ENCODE results near the gene DOC2B.

Gene DOC2B

GRCh38 chr17:160336-160735 lies 21.1 kb downstream of the DOC2B start:
- Histone ChIP-seq H3K27ac (no peak overlapping the region), H3K79me2 (no peaks in the 10 kb centered on the region), H3K9me3 (ENCODE audit: control insufficient read depth, low read length) (no peaks in the 10 kb centered on the region), H3K4me3 (ENCODE audit: low read depth, low read length) (no peak overlapping the region), H2AFZ (no peak overlapping the region), H3K4me2 (ENCODE audit: low read length) (no peak overlapping the region), H3K27me3 (ENCODE audit: control insufficient read depth, insufficient read depth, low read length) (no peaks in the 10 kb centered on the region), H3K36me3 (ENCODE audit: control insufficient read depth, insufficient read depth, low read length) (no peaks in the 10 kb centered on the region), H3K9ac (no peak overlapping the region), H3K4me1 (no peaks in the 10 kb centered on the region)
- TF ChIP-seq CTCF (IDR thresholded peaks at IDR 0.05) = no peak

- no peak for TF ChIP-seq CTCF (IDR thresholded peaks at IDR 0.05)
Measured at GRCh38 chr17:159609-160008, 21.8 kb downstream of the DOC2B start.

GRCh38 chr17:158379-158778 lies 23.1 kb downstream of the DOC2B start:
- H3K4me2 ChIP-seq (ENCODE audit: low read length) = no peak overlapping the region
- H3K36me3 ChIP-seq (ENCODE audit: control insufficient read depth, insufficient read depth, low read length) = no peaks in the 10 kb centered on the region
- no peak overlapping the region for H3K27ac ChIP-seq
- H3K4me3 ChIP-seq (ENCODE audit: low read depth, low read length) = no peak overlapping the region
- H3K4me1 ChIP-seq = no peaks in the 10 kb centered on the region
- H3K9ac ChIP-seq = no peak overlapping the region
- no peaks in the 10 kb centered on the region for H3K9me3 ChIP-seq (ENCODE audit: control insufficient read depth, low read length)
- H3K27me3 ChIP-seq (ENCODE audit: control insufficient read depth, insufficient read depth, low read length) = no peaks in the 10 kb centered on the region
- H2AFZ ChIP-seq = no peak overlapping the region
- no peaks in the 10 kb centered on the region for H3K79me2 ChIP-seq
- TF ChIP-seq CTCF (IDR thresholded peaks at IDR 0.05) = no peak

More at GRCh38 chr17:159609-160008, 21.8 kb downstream of the DOC2B start:
- no peak overlapping the region for H2AFZ ChIP-seq
- H3K4me1 ChIP-seq = no peaks in the 10 kb centered on the region
- H3K9ac ChIP-seq = no peak overlapping the region
- H3K9me3 ChIP-seq (ENCODE audit: control insufficient read depth, low read length) = no peaks in the 10 kb centered on the region
- H3K27me3 ChIP-seq (ENCODE audit: control insufficient read depth, insufficient read depth, low read length) = no peaks in the 10 kb centered on the region
- no peak overlapping the region for H3K4me3 ChIP-seq (ENCODE audit: low read depth, low read length)
- no peak overlapping the region for H3K4me2 ChIP-seq (ENCODE audit: low read length)
- no peaks in the 10 kb centered on the region for H3K36me3 ChIP-seq (ENCODE audit: control insufficient read depth, insufficient read depth, low read length)
- H3K27ac ChIP-seq = no peak overlapping the region
- H3K79me2 ChIP-seq = no peaks in the 10 kb centered on the region

- Histone ChIP-seq H3K4me3 (ENCODE audit: low read depth, low read length) (no peak overlapping the region), H3K9ac (no peak overlapping the region), H3K9me3 (ENCODE audit: control insufficient read depth, low read length) (no peaks in the 10 kb centered on the region), H3K36me3 (ENCODE audit: control insufficient read depth, insufficient read depth, low read length) (no peaks in the 10 kb centered on the region), H3K79me2 (no peaks in the 10 kb centered on the region), H3K4me1 (no peaks in the 10 kb centered on the region), H3K4me2 (ENCODE audit: low read length) (no peak overlapping the region), H2AFZ (no peak overlapping the region), H3K27me3 (ENCODE audit: control insufficient read depth, insufficient read depth, low read length) (no peaks in the 10 kb centered on the region), H3K27ac (no peak overlapping the region)
- no peak for TF ChIP-seq CTCF (IDR thresholded peaks at IDR 0.05)
Measured at GRCh38 chr17:157901-158300, 23.5 kb downstream of the DOC2B start.

GRCh38 chr17:156946-157345 lies 24.5 kb downstream of the DOC2B start:
- Histone ChIP-seq H3K4me1 (no peaks in the 10 kb centered on the region), H3K27ac (no peak overlapping the region), H3K27me3 (ENCODE audit: control insufficient read depth, insufficient read depth, low read length) (no peaks in the 10 kb centered on the region), H3K79me2 (no peaks in the 10 kb centered on the region), H3K36me3 (ENCODE audit: control insufficient read depth, insufficient read depth, low read length) (no peaks in the 10 kb centered on the region), H2AFZ (no peak overlapping the region), H3K9ac (no peak overlapping the region), H3K4me2 (ENCODE audit: low read length) (no peak overlapping the region), H3K9me3 (ENCODE audit: control insufficient read depth, low read length) (no peaks in the 10 kb centered on the region), H3K4me3 (ENCODE audit: low read depth, low read length) (no peak overlapping the region)
- no peak for TF ChIP-seq CTCF (IDR thresholded peaks at IDR 0.05)

All from parathyroid adenoma (tissue), 2 donors.